Stimulated activated CD8-positive, alpha-beta memory T cell treated with anti-CD3 and anti-CD28 coated beads, Interleukin-15, amount 100 ng/mL, for 4 hours (primary cell): ENCODE measurements around the gene SORCS3.

Experiments used
- DNase-seq, 2 donors: peaks; one replicate each; pipeline ENCODE4 v3.0.0-alpha.2; 2020; ENCODE audit warnings: low read depth in 2 of 2

The SORCS3 gene

DNA sequence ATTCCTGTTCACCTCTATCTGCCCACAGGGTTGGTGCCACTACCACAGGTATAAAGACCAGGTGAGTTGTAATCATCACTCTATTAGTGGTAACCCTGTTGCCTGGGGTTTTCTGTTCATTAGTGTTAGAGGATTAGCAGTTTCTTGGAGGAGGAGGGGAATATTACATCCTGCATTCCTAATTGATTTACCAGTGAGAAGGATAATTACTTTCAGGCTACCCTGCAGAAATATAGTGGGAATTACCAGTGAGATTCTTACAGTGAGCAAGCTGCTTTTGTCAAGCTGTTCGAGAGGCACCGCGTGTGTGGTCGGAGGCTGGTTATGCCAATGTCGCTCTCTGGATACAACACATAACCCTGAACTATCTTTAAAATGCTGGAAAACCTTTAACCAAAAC lies 280.7 kb downstream of the SORCS3 start:
- DNase-seq: no peak

DNA sequence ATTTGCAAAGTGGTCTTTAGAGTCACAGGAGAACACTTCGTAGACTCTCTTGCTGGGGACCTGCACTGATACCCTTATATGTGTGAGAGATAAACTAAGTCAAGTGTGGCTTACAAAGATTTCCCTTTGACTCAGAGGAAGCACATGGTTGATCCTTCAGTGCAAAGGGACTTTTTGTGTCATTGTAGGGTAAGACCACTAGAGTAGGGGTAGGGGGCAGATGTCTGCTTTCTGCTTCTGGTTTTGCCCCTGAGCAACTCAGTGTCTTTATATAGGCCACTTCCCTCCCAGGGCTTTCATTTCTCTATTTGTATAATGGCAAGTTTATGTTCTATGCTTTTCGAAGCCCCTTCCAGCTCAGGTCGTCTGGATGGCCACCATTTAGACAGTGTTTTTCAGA lies 281.7 kb downstream of the SORCS3 start:
- no peak for DNase-seq

DNA sequence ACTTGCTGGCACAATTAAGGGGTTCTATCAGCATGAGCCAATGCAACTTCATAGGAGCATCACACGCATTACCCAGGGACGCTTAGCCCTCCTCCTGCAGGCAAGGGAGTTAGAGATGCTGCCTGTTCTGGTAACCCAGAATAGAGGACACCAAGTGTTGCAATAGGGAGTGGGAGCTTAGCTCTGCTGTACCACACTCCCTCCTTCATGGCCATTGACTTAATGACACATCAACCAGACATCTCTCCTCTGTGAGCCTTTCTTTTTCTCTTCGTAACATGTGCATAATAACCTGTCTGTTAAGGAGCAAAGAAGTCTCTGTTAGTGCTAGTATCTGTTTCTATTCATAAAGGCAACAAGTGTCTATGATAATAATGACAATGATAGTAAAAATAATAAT lies 282.4 kb downstream of the SORCS3 start:
- DNase-seq: no peak

DNA sequence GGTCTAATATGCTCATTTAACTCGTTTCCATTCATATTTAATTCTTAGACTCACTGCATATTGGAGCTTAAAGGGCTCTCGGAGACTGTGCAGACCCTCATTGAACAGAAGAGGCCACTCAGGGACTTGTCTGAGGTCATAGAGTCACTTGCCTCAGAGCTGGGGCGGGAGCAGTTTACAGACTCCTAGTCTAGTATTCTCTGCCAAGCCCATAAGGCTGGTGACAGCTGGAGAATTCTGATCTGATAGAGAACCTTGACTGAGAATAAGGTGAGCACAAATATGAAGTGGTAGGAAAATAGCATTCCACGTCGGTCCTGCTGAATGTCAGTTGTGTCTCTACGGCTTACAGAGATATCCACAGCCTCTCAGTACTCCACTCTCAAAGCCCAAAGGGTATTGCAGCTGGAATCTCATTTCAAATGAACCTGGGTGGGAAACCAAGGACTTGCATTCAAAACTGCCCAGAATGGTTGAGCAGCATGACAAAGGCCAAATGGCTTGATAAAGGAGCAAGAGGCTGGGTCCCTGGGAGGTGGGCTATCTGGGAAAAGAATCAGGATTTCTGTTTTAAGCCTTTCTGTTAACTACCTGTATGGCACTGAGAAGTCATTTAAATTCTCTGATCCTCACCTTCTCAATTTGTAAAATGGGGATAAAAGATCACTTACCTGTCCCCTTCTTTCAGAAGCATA lies 283.2 kb downstream of the SORCS3 start:
- no peak for DNase-seq

DNA sequence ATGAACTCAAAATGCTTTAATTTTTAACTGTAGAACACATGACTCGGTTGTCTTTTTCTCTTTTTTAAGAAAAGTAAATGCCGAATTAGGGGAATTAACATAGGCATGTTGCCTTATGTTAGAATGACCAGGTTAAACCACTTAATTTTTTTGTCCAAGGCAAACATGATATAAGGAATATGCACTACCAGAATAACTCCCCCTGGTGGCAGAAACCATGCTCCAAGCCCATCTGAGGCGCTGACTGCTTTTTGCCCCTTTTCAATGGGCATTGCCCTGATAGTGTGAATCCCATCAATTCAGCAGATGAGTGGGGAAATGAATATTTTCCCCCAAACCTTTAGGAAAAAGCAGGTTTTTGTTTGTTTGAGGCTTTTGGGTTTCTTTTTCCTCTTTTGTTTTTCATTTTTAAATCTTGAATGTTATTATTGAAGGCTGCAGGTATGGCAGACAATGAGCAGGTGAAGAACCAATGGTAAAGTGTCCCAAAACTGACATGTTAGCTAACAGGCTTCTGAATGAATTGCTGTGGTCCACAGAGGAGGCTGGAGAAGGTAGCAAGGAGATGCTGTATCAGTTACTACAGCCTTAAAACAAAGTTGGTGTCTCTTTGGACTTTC lies 284.3 kb downstream of the SORCS3 start:
- no peak for DNase-seq

DNA sequence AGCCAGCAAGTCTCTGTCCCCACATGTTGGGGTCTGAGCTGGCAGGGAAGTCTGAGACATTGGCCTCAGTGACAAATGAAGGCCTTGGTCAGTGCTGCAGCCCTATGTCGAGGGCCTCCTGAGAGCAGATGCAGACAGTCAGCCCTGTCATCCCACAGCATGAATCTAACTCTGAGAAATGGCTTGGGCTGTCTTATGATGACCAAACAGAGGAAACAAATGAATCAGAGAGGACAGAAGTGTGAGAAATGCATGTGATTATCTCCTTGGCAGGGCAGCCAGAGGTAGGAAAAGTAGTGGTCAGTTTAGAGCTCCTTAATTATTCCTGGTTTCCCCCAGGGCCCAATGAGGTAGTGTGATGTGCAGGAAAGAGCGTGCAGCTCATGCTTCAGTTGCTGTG lies 287.6 kb downstream of the SORCS3 start:
- no peak for DNase-seq

DNA sequence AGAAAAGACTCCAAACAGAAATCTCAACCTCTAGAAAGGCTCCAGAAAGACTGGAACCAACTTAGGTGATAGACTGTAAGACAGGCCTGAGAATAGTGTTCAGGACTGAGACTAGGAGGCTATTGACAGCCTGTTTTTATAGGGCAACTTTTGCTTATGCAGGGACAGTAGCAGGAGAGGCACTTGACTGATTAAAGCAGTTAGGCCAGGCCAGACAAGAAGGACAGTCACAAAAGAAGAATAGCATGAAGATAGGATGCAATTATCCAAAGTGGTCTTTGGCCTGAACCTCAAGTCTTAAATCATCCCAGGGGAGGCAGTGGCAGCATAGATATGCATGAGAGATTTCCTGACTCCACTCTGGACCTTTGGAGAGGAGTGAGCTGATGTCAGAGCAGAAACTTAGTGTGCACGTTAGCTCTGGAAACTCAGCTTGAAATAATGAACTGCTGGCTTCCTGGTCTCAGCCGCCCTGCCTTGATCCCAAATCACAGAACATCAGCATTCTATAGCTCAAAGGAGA lies 290.6 kb downstream of the SORCS3 start:
- no peak for DNase-seq

DNA sequence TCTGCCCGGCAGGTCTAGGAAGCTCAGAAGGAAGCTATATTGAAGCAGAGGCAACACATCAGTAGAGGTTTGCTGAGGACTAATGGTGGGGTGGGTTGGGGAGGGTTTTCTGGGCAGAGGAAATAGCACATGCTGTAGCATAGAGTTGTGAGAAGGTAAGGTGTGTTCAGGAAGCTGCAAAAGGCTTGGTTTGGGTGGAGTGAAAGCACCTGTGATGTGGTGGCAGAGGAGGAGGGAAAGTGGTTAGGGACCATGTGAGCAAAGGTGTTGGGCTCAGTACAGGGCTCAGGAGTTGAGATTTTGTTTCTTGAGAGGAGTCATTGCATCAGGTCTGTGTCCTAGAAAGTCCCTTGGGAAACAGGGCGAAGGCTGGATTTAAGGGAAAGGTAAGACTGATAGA lies 294.6 kb downstream of the SORCS3 start:
- DNase-seq: no peak

DNA sequence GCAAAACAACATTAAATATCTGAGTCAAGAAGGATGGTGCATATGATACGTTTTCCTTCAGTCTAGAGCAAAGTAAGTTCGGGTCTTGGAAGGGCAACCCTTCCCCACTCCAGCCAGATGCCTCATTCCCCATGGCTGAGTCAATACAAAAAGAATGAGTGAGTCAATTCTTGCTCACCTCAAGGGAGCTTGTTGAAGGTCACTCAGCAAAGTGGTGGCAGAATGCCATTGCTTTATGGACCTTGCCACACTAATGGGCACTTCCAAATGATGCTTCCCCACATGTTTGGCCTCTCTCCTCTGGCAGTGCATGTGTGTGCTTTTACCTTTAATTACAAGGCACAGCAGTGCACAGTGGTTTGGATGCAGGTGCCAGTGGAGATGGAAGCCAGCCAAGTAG lies 296.5 kb downstream of the SORCS3 start:
- no peak for DNase-seq

DNA sequence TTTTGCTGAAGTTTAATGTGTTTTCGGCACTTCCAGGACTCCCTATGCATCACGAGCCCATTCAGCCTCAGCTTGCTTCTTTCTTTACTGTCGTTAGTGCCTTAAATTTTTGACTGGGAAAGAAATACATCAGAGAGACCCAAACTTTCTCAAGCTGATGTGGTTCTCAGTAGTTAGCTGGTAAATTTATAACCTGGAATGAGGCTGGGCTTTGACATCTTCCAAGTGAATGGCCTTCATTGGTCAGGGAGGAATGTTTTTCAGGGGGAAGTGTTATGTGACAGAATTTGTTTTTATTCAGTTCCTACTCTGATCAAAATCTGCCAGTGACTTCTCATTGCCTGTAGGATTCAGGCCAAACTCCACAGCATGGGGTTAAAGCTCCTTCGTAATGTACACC lies 296.9 kb downstream of the SORCS3 start:
- no peak for DNase-seq

DNA sequence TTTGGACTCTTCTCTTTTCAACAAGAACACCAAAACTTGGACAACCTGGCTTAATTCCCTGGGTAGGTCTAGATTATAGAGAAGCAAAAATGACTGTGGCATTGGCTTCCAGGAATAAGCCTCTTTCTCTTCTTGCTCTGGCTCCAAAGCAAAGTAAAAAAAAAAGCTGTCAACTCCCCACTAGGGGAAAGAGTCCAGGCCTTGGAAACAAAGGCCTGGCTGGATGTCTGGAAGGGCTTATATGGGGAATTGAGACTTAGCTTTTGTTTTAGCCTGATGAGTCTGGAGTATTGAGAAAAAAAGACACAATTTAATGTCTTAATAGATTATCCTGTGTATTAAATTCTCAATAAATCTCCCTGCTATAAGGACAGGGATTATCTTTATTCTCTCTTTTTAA lies 300.6 kb downstream of the SORCS3 start:
- no peak for DNase-seq

DNA sequence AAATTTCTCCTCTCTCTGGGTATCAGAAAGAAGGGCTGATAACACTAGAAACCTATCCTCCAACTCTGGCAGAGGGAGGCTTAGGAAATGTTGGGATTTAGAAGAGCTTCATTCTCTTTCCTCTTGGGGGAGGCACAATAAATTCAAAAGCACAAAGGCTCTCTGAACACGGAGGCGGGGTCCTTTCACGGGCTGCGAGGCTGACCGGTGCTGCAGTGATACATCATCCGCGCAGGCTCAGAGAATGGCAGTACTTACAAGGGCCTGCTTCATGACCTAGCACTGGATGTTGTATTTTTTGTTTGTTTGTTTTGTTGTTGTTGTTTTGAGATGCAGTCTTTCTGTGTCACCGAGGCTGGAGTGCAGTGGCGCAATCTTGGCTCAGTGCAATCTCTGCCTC lies 306.2 kb downstream of the SORCS3 start:
- no peak for DNase-seq

DNA sequence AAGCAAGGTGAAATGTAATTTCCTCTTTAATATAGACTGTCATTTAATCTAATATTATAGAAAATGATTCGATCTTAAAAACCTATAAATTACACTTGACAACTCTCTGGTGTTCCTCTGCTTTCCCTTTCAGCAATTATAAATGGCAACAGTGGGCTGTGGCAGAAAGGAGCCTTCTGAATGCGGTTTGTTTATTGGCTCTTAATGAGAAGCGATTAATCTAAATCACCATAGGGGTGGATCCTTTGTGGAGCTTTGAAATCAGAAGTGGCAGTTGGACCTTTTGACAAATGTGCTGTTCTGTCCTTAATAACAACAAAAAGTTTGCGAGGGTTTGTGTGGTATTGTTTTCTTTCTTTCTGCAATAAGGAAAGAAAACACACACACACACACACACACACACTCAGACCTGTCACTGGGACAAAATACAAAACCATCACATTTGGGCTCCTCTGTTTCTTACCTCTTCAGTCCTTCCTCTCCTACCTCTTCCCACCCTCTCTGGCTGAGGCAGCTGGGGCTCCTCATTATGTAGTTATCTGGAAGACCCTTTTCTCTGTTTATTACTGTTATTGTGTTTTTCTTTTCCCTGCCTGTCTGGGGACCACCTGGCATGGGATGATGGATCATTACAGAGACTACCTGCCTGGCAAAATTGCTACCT lies 316.2 kb downstream of the SORCS3 start:
- no peak for DNase-seq

DNA sequence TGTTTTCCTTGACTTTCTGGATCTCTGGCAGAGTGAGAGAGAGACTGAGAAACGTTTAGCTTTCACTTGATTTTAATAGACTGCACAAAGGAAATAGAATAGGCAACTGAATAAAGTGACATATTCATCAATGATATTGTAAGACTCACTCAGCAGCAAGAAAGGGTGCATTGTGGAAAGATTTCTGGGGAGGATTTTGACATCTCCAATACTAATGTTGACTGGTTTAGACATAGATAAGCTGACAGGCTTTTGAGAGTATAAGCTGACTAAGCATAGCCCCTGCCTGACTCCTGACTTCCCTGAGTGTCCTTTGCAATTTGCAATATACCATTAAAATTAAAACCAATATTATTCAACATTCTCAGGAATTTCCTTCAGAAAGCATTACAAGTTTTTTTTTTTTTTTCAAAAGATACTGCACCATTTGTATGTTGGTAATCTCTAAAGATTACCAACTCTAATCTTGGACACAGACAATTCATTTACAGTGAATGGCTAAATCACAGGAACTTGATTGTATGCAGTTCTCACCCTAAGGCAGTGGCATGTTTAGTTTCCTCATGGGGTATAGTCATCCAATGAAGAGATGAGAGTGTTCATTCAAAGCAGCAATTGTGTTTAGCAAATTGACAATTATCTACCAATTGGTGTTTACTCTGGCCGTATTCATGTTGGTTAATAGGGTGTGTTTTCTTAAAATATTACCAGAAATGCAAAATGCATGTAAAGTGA lies 325.6 kb downstream of the SORCS3 start:
- no peak for DNase-seq

DNA sequence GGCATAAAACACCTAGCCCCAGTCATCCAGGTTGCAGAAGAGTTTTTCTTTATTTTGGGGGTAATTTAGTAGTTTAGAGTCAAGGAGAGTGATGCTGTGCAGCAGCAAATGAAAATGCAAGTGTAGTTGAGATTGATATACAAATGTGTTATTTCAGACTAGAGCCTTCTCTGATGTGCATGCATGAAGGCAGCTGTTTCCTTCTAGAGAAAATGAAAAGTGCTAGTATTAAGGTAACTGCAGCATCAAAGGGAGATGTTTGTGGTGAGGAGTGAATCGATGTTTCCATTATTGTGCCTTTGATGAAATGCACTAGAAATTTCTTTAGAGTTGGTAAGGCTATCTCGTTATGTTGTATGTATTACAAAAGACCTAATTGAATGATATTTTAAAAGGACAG lies 339.3 kb downstream of the SORCS3 start:
- DNase-seq: no peak

DNA sequence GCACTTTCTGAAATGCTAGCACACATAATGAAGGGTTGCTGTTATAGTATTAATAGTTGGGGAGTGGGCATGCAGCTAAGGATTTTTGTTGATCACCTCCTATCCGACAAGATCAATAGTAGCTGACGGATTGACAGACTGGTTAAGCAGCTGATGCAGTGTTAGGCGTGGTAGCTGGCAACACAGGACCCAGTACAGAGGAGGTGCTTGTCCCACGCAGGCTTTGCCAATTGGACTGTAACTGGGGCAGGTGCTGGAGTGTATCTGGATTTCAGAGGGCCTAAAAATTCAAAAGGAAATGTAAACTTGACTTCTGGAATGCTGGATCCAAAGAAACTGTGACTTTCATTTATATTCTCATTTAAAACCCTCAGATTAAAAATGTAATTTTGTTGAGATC lies 340.9 kb downstream of the SORCS3 start:
- no peak for DNase-seq

DNA sequence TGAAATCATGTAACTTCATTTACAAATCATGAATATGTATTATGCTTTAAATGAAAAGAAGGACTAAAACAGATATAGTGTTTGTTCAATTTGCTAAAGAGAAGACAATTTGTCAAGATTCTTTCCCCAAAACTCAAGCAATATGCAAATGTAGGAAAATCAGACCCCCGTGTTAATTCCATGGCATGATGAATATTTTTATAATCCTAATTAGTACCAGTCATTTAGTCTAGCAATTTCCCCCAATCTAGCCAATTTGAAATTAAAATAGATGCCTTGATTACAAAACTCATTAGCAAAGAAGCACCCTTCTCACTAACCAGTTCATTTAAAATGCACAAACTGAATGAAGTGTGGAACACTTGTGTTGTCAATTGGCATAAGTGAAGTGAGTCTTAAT lies 347.6 kb downstream of the SORCS3 start:
- DNase-seq: no peak

DNA sequence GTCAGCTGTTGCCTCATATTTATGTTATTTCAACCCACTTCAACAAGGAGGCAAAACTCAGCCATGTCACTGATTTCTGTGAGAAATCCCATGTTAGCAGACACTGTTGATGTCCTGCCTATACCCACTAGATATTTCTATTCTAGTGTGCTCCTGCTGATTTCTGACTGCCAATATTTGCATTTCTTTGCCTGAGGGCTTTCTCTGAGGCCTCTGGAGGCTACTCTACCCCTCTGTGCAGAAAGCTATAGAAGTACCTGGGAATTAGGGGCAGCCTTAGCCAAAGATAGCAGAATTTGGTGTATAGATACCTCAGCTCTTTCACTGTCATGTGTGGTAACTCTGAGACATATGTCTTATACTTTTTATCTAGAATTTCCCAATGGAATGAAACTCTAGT lies 348.8 kb downstream of the SORCS3 start:
- no peak for DNase-seq

DNA sequence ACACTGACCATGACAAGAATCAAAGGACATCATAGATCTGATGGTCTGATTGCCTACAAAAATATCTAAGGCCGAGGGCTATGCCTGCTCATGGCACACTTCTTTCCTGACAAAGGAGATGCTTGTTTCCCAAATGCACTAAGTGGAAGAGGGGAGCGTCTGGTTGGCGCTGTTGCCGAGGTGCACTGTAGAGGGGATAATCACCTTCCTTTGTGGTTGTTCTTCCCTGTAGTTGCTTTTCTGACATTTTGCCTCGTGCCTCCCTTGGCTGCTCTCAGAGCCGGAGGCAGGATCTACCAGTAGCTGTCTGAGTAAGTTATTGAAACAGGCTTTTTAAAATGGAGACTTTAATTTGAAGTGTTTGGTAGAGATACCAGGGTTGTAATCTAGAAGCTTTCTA lies 352.0 kb downstream of the SORCS3 start:
- no peak for DNase-seq

DNA sequence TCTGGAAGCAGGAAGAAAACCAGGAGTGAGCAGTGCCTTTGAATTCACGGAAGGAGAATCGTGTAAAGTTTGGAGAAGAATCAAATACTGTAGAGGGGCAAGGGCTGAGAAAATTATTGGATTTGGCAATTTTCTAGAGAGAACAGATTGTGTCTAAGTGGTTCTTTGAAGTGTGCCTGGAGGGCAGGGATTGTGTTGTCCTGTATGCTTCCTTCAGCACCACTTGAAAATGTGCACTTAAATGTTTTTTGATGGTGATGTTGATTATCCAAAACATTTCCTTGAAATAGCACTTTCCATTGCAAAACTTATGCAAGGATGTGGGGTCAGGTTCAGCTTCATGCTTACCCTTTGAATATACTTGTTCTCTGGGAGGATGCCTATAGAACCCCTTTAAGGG lies 360.2 kb downstream of the SORCS3 start:
- DNase-seq: no peak

DNA sequence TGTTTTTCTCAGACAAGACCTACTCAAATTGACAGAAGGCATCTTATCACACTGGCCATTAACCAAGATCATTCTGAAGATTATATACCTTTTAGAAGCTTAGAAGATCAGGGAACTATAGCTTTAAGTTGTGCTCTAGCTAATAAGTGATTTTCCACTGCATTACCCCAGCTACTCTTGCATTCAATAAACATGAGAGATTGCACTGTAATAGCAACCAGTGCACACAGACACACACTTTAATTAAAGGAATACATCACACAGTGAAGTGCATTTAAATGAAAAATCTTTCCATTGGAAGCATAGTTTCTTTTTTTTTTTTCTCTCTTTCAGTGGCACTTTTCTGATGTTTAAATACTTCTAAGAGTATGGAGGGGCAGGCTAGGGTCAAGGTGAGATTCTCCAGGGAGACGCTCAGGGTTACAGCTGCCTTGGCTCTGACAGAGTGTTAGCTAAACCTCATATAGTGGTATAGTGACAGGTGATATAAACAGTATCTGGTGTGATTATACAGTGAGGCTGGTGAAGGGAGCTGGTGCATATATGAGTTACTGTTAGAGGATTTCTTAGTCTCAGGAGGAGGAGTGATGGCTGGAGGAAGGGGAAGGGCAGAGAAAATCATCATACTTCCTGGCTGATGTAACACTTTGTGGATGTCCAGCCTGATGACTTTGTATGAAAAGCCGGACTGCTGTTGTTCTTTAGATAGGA lies 369.5 kb downstream of the SORCS3 start:
- no peak for DNase-seq

DNA sequence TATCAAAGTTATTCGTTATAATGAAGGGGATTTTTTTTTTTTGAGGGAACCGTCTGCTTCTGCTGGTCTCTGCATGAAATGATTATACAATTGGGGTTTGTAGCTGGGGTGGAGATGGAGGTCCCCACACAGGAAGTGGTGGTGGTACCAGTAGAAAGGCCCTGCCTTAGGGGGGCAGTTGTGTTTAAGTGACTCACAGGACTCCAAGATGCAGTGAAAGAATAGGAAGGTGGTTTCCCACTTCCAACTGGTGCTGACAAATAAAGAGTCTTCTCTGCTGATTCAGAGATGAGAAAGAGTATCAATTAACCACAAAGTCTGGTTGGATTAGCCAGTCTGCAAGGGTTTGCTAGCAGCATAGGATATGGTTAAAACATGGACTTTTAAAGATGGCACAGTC lies 376.0 kb downstream of the SORCS3 start:
- no peak for DNase-seq
